ENCODE measurements around the gene KIAA0513.

- TF ChIP-seq CTCF (IDR thresholded peaks at IDR 0.05) (no peak), POLR2AphosphoS5 (IDR thresholded peaks at IDR 0.05) (no peak)
Observed at GRCh38 chr16:85062323-85062722, 34.7 kb downstream of the KIAA0513 start.
